WTC11 (cell line): ENCODE measurements around the gene MED12L. TPM values are rescaled to one million over a fixed set of nuclear protein-coding genes. Genes with fewer than 3 reads are reported as not detected.

ENCODE experiments used
- ATAC-seq: fragments of 200-7000 bp; cut with Tn5 transposase; 2 replicates; pipeline ENCODE4 v1.10.0; 2021; ENCODE audit warnings: mild to moderate bottlenecking, moderate library complexity
- CTCF ChIA-PET: fragments of 300-600 bp; sonication (Branson Sonifier 250); formaldehyde crosslinking; loops from one replicate; lab custom pipeline; 2021; ENCODE audit warnings: antibody characterized with exemption; lab: Charles Lee
- POLR2A ChIA-PET: fragments of 350-600 bp; sonication (Branson Sonifier 250); formaldehyde crosslinking; loops from one replicate; lab custom pipeline; 2021; ENCODE audit warnings: antibody characterized with exemption; lab: Charles Lee
- DNase-seq: peaks from one replicate; pipeline ENCODE4 v3.0.0; 2021; ENCODE audit warnings: low spot score
- H3K27ac Mint-ChIP-seq: 2 replicates; pipeline ENCODE4 v1.8.0; 2021; ENCODE audit warnings: mixed read lengths
- H3K27me3 Mint-ChIP-seq: 2 replicates; pipeline ENCODE4 v1.8.0; 2021; ENCODE audit warnings: low read depth, mild to moderate bottlenecking, moderate library complexity, mixed read lengths
- H3K36me3 Mint-ChIP-seq: 2 replicates; pipeline ENCODE4 v1.8.0; 2021; ENCODE audit warnings: mixed read lengths
- H3K4me1 Mint-ChIP-seq: 2 replicates; pipeline ENCODE4 v1.8.0; 2022; ENCODE audit warnings: mixed read lengths
- H3K4me3 Mint-ChIP-seq: 2 replicates; pipeline ENCODE4 v1.8.0; 2021; ENCODE audit warnings: mild to moderate bottlenecking, moderate library complexity, mixed read lengths
- H3K9me3 Mint-ChIP-seq: 2 replicates; pipeline ENCODE4 v1.8.0; 2021; ENCODE audit warnings: mixed read lengths
- CREB1 ChIP-seq: sonication (generic); formaldehyde crosslinking; IDR thresholded peaks from 2 replicates; pipeline ENCODE4 v1.8.0; 2023; ENCODE audit warnings: mild to moderate bottlenecking, missing genetic modification reagents
- ELF4 ChIP-seq: sonication (generic); formaldehyde crosslinking; IDR thresholded peaks from 2 replicates; pipeline ENCODE4 v1.8.1; 2022; ENCODE audit warnings: low read depth, mild to moderate bottlenecking, moderate library complexity, missing genetic modification reagents
- ESRRA ChIP-seq: sonication (generic); formaldehyde crosslinking; IDR thresholded peaks from 2 replicates; pipeline ENCODE4 v1.8.1; 2022; ENCODE audit warnings: mild to moderate bottlenecking, missing genetic modification reagents, borderline replicate concordance
- FOXJ3 ChIP-seq: sonication (generic); formaldehyde crosslinking; IDR thresholded peaks from 2 replicates; pipeline ENCODE4 v1.9.0; 2021; ENCODE audit warnings: missing genetic modification reagents, mild to moderate bottlenecking, borderline replicate concordance
- FOXK1 ChIP-seq: sonication (generic); formaldehyde crosslinking; IDR thresholded peaks from 2 replicates; pipeline ENCODE4 v1.8.0; 2022; ENCODE audit warnings: mild to moderate bottlenecking, moderate library complexity, missing genetic modification reagents
- NFE2L1 ChIP-seq: sonication (generic); formaldehyde crosslinking; IDR thresholded peaks from 2 replicates; pipeline ENCODE4 v1.8.1; 2023; ENCODE audit warnings: missing genetic modification reagents
- RELA ChIP-seq: sonication (generic); formaldehyde crosslinking; IDR thresholded peaks from 2 replicates; pipeline ENCODE4 v1.8.1; 2022; ENCODE audit warnings: missing genetic modification reagents, mild to moderate bottlenecking, borderline replicate concordance
- SMAD3 ChIP-seq: sonication (generic); formaldehyde crosslinking; IDR thresholded peaks from 2 replicates; pipeline ENCODE4 v1.8.0; 2022; ENCODE audit warnings: missing genetic modification reagents, mild to moderate bottlenecking, borderline replicate concordance
- TEAD4 ChIP-seq: sonication (generic); formaldehyde crosslinking; IDR thresholded peaks from 2 replicates; pipeline ENCODE4 v1.8.0; 2022; ENCODE audit warnings: mild to moderate bottlenecking, missing genetic modification reagents
- ZNF317 ChIP-seq: sonication (generic); formaldehyde crosslinking; IDR thresholded peaks from 2 replicates; pipeline ENCODE4 v1.8.1; 2023; ENCODE audit warnings: low read depth, mild to moderate bottlenecking, moderate library complexity, missing genetic modification reagents, borderline replicate concordance
- ZNF671 ChIP-seq: fragments of 250-450 bp; sonication (Bioruptor Pico); IDR thresholded peaks from 2 replicates; pipeline ENCODE4 v1.8.0; 2021; ENCODE audit warnings: mild to moderate bottlenecking
- total RNA-seq: library from RNA; stranded (reverse); gene quantifications from 3 replicates; pipeline ENCODE4 v1.2.3, GENCODE V29; 2021
- TF ChIP-seq, protein P1 (sequence below): fragments of 200-600 bp; IDR thresholded peaks from 2 replicates; pipeline ENCODE4 v1.8.0; 2022; ENCODE audit warnings: antibody characterized with exemption
- TF ChIP-seq, protein P2 (sequence below): fragments of 250-450 bp; sonication (Bioruptor Pico); IDR thresholded peaks from 2 replicates; pipeline ENCODE4 v1.9.0; 2021; ENCODE audit warnings: mild to moderate bottlenecking, borderline replicate concordance
- TF ChIP-seq, protein P3 (sequence below): sonication (generic); formaldehyde crosslinking; IDR thresholded peaks from 2 replicates; pipeline ENCODE4 v1.8.0; 2022; ENCODE audit warnings: missing genetic modification reagents
- TF ChIP-seq, protein P4 (sequence below): sonication (generic); formaldehyde crosslinking; IDR thresholded peaks from 2 replicates; pipeline ENCODE4 v1.8.0; 2023; ENCODE audit warnings: missing genetic modification reagents

Gene MED12L
- total RNA-seq, 1 experiment from 2014 or later, result 27.4 TPM

DNA sequence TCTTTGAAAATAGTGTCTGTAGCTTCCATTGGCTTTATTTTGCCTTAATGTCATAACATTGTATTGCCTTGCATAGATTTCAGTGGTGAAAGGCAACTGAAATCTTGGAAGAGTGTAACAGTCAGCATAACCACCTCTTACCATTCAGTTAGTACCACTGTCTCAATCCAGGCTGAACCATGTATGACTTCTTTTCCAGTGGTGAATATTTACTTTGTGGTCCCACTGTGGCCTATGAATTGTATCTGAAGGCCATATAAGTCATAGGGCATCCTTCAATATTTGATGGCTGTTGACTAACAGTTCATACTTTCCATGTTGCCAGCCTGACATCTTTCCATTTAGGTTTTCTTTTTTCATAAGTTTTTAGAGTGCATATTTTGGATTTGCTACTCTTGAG is 38.4 kb downstream of the MED12L start:
- DNase-seq, result no peak
- no peaks in the 10 kb centered on the region for H3K4me1 Mint-ChIP-seq
- CTCF ChIA-PET, result no interaction called here
- TF ChIP-seq TEAD4 (no peak), ESRRA (no peak), NFE2L1 (CRISPR knock-in tag) (no peak), ELF4 (CRISPR knock-in tag) (no peak), SMAD3 (no peak), ZNF671 (no peak), CREB1 (CRISPR knock-in tag) (no peak), FOXJ3 (no peak), ZNF317 (no peak), RELA (CRISPR knock-in tag) (no peak)
- TF ChIP-seq, protein P1, sequence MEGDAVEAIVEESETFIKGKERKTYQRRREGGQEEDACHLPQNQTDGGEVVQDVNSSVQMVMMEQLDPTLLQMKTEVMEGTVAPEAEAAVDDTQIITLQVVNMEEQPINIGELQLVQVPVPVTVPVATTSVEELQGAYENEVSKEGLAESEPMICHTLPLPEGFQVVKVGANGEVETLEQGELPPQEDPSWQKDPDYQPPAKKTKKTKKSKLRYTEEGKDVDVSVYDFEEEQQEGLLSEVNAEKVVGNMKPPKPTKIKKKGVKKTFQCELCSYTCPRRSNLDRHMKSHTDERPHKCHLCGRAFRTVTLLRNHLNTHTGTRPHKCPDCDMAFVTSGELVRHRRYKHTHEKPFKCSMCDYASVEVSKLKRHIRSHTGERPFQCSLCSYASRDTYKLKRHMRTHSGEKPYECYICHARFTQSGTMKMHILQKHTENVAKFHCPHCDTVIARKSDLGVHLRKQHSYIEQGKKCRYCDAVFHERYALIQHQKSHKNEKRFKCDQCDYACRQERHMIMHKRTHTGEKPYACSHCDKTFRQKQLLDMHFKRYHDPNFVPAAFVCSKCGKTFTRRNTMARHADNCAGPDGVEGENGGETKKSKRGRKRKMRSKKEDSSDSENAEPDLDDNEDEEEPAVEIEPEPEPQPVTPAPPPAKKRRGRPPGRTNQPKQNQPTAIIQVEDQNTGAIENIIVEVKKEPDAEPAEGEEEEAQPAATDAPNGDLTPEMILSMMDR, result no peak
- TF ChIP-seq, all 79 proteins: peak for 0
- no peak overlapping the region for H3K27ac Mint-ChIP-seq
- POLR2A ChIA-PET, result no interaction called here
- no peaks in the 10 kb centered on the region for H3K9me3 Mint-ChIP-seq
- H3K4me3 Mint-ChIP-seq, result no peak overlapping the region
- peaks cover 14% of the 10 kb centered on the region for H3K36me3 Mint-ChIP-seq
- no peak for ATAC-seq
- no peaks in the 10 kb centered on the region for H3K27me3 Mint-ChIP-seq

DNA sequence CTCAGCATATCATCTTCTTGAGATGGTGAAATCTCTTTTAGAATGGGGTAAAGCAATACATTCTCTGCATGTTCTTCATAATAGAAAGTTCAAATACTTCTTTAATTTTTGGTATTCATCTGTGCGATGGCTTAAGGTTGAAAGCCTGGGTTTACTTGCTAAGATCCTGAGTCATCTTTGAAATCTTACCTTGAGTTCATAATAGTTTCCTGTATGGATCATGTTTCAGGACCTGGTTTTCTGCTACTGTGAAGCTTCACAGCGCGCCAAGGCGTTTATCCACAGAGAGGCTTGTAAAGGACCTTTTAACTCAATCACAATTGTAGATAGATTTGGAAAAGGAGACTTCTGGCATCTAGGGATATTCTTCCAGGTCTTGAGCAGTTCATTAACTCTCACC is 39.0 kb downstream of the MED12L start:
- POLR2A ChIA-PET, result no interaction called here

DNA sequence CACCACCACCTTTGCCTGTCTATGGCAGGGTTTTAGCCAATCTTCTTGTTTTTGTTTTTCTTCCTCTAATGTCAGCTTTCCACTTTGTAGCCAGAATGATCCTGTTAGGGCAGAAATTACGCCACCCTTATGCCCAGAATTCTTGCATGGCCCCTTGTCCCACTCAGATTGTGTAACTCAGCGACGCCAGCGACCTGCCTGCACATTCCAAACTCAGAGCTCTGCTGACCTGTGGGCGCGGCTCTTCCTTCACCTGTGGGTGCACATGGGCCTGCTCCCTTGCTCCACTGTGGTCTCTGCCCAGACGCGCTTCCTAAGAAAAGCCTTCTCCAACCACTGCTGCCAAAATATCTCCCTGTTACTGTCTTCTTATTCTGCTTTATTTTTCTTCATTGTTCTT is 45.0 kb downstream of the MED12L start:
- no peaks in the 10 kb centered on the region for H3K9me3 Mint-ChIP-seq
- ChIA-PET CTCF (no interaction called here), POLR2A (no interaction called here)
- peaks cover 15% of the 10 kb centered on the region for H3K36me3 Mint-ChIP-seq
- no peak for ATAC-seq
- peaks cover 7% of the 10 kb centered on the region for H3K4me1 Mint-ChIP-seq
- no peak overlapping the region for H3K27ac Mint-ChIP-seq
- no peak overlapping the region for H3K4me3 Mint-ChIP-seq
- no peak for DNase-seq
- no peaks in the 10 kb centered on the region for H3K27me3 Mint-ChIP-seq
- TF ChIP-seq FOXK1 (CRISPR knock-in tag) (no peak), FOXJ3 (no peak)
- TF ChIP-seq, protein P2, sequence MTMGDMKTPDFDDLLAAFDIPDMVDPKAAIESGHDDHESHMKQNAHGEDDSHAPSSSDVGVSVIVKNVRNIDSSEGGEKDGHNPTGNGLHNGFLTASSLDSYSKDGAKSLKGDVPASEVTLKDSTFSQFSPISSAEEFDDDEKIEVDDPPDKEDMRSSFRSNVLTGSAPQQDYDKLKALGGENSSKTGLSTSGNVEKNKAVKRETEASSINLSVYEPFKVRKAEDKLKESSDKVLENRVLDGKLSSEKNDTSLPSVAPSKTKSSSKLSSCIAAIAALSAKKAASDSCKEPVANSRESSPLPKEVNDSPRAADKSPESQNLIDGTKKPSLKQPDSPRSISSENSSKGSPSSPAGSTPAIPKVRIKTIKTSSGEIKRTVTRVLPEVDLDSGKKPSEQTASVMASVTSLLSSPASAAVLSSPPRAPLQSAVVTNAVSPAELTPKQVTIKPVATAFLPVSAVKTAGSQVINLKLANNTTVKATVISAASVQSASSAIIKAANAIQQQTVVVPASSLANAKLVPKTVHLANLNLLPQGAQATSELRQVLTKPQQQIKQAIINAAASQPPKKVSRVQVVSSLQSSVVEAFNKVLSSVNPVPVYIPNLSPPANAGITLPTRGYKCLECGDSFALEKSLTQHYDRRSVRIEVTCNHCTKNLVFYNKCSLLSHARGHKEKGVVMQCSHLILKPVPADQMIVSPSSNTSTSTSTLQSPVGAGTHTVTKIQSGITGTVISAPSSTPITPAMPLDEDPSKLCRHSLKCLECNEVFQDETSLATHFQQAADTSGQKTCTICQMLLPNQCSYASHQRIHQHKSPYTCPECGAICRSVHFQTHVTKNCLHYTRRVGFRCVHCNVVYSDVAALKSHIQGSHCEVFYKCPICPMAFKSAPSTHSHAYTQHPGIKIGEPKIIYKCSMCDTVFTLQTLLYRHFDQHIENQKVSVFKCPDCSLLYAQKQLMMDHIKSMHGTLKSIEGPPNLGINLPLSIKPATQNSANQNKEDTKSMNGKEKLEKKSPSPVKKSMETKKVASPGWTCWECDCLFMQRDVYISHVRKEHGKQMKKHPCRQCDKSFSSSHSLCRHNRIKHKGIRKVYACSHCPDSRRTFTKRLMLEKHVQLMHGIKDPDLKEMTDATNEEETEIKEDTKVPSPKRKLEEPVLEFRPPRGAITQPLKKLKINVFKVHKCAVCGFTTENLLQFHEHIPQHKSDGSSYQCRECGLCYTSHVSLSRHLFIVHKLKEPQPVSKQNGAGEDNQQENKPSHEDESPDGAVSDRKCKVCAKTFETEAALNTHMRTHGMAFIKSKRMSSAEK (CRISPR knock-in tag), result no peak
- TF ChIP-seq, all 79 proteins: peak for 0

More for the DNA sequence above, 39.0 kb downstream of the MED12L start:
- CTCF ChIA-PET, result no interaction called here
- no peak overlapping the region for H3K4me3 Mint-ChIP-seq
- H3K4me1 Mint-ChIP-seq, result no peaks in the 10 kb centered on the region
- H3K9me3 Mint-ChIP-seq, result no peaks in the 10 kb centered on the region
- 0 out of 2 replicates have a peak overlapping the region, but pooled peaks have one; percentile 18 for H3K27ac Mint-ChIP-seq
- H3K36me3 Mint-ChIP-seq, result peaks cover 10% of the 10 kb centered on the region
- TF ChIP-seq, protein P3, sequence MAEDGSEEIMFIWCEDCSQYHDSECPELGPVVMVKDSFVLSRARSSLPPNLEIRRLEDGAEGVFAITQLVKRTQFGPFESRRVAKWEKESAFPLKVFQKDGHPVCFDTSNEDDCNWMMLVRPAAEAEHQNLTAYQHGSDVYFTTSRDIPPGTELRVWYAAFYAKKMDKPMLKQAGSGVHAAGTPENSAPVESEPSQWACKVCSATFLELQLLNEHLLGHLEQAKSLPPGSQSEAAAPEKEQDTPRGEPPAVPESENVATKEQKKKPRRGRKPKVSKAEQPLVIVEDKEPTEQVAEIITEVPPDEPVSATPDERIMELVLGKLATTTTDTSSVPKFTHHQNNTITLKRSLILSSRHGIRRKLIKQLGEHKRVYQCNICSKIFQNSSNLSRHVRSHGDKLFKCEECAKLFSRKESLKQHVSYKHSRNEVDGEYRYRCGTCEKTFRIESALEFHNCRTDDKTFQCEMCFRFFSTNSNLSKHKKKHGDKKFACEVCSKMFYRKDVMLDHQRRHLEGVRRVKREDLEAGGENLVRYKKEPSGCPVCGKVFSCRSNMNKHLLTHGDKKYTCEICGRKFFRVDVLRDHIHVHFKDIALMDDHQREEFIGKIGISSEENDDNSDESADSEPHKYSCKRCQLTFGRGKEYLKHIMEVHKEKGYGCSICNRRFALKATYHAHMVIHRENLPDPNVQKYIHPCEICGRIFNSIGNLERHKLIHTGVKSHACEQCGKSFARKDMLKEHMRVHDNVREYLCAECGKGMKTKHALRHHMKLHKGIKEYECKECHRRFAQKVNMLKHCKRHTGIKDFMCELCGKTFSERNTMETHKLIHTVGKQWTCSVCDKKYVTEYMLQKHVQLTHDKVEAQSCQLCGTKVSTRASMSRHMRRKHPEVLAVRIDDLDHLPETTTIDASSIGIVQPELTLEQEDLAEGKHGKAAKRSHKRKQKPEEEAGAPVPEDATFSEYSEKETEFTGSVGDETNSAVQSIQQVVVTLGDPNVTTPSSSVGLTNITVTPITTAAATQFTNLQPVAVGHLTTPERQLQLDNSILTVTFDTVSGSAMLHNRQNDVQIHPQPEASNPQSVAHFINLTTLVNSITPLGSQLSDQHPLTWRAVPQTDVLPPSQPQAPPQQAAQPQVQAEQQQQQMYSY (CRISPR knock-in tag), result no peak
- TF ChIP-seq, protein P4, sequence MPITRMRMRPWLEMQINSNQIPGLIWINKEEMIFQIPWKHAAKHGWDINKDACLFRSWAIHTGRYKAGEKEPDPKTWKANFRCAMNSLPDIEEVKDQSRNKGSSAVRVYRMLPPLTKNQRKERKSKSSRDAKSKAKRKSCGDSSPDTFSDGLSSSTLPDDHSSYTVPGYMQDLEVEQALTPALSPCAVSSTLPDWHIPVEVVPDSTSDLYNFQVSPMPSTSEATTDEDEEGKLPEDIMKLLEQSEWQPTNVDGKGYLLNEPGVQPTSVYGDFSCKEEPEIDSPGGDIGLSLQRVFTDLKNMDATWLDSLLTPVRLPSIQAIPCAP (CRISPR knock-in tag), result no peak
- no peak for TF ChIP-seq ZNF671
- TF ChIP-seq, all 79 proteins: peak for 0
- no peaks in the 10 kb centered on the region for H3K27me3 Mint-ChIP-seq
- DNase-seq, result no peak
- ATAC-seq, result no peak
